Activated B cell treated with CpG ODN at 0.5 μM for 24 hours (primary cell): ENCODE results near the gene CELA3B. TPM values are rescaled to one million over a fixed set of nuclear protein-coding genes. Genes with fewer than 3 reads are reported as not detected.
"Not testable (repeated sequence)": the region's sequence is repeated elsewhere in the genome, so short reads cannot be mapped to it uniquely, and the experiment has no call there.

Experiments
- ATAC-seq: fragments of 200-7000 bp; cut with Tn5 transposase; one replicate; pipeline ENCODE4 v1.10.0; 2021; ENCODE audit warnings: low read depth, mild to moderate bottlenecking, moderate library complexity
- CTCF ChIA-PET: fragments of 350-600 bp; sonication (Branson Sonifier 250); formaldehyde crosslinking; loops from one replicate; lab custom pipeline; 2021; ENCODE audit warnings: antibody characterized with exemption; lab: Charles Lee
- POLR2A ChIA-PET: fragments of 350-600 bp; sonication (Branson Sonifier 250); formaldehyde crosslinking; loops from one replicate; lab custom pipeline; 2021; ENCODE audit warnings: antibody characterized with exemption; lab: Charles Lee
- DNase-seq: peaks from one replicate; pipeline ENCODE4 v3.0.0; 2022
- H3K27ac Mint-ChIP-seq: one replicate; pipeline ENCODE4 v1.8.0; 2020; ENCODE audit warnings: mixed read lengths
- H3K27me3 Mint-ChIP-seq: one replicate; pipeline ENCODE4 v1.8.0; 2021; ENCODE audit warnings: mixed read lengths
- H3K36me3 Mint-ChIP-seq: one replicate; pipeline ENCODE4 v1.8.0; 2021; ENCODE audit warnings: low read depth, mixed read lengths
- H3K4me1 Mint-ChIP-seq: one replicate; pipeline ENCODE4 v1.8.0; 2021; ENCODE audit warnings: mixed read lengths
- H3K4me3 Mint-ChIP-seq: one replicate; pipeline ENCODE4 v1.8.0; 2020; ENCODE audit warnings: mild to moderate bottlenecking, mixed read lengths
- H3K9me3 Mint-ChIP-seq: one replicate; pipeline ENCODE4 v1.8.0; 2020; ENCODE audit warnings: mixed read lengths
- CTCF ChIP-seq: fragments of 200-600 bp; IDR thresholded peaks from one replicate; pipeline ENCODE4 v1.8.0; 2022; ENCODE audit warnings: antibody characterized with exemption, mild to moderate bottlenecking
- intact Hi-C: fragments of 100-400 bp; cut with micrococcal nuclease; formaldehyde crosslinking; loops from one replicate; pipeline ENCODE4 v1.15.1; 2024
- total RNA-seq: library from RNA; stranded (reverse); gene quantifications from 2 replicates; pipeline ENCODE4 v1.2.3, GENCODE V29; 2022

The CELA3B gene
- total RNA-seq, 1 donor from 2014 or later = not detected

DNA sequence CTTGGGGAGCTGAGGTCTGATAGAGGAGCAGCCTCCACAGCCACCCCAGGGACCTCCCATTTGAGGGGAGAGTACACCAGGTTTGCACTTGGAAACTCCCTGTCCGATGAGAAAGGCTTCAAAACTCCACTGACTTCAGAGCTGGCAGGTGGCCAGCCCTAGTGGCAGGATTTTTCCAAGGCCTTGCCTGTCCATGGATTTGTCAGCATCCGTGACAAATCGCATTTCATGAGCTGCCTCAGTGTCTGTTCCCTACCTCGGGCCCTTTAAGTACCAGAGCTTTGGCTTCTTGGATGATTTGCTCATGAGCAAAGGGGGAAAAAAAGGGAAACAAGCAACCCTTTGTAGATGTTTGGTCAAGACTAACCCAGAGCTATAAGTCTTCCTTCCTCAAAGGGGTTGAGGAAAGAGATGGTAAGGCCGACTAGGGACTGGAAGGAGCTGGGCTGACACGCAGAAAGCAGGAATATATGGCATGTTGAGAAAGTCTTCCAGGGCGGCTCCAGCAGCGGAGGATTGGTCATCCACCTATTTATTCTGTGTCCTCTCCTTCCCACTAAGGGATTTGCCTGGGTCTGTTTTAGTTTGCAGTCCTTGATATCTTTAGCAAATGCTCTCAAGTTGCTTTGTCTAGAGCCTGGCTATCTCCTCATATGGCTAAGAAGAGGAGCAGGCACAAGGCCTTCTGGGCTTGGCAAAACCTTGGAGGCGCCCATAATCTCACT is 37.0 kb upstream of the CELA3B start:
- no peak for ATAC-seq
- CTCF ChIA-PET = no interaction called here
- intact Hi-C loops = loop anchor here (10.0 kb wide), 2 partner anchors 75 to 125 kb away; partner anchors contain the start of gene LDLRAD2
- H3K4me3 Mint-ChIP-seq = peak overlapping the region; percentile 32
- no peak for DNase-seq
- H3K4me1 Mint-ChIP-seq = peaks cover 7% of the 10 kb centered on the region
- peaks cover 1% of the 10 kb centered on the region for H3K36me3 Mint-ChIP-seq
- no peak overlapping the region for H3K27ac Mint-ChIP-seq
- H3K27me3 Mint-ChIP-seq = peaks cover 19% of the 10 kb centered on the region
- TF ChIP-seq CTCF = no peak
- POLR2A ChIA-PET = interaction anchor here (2.0 kb wide), 1 partner anchor 86 kb away, joined by 5 read pairs; no protein-coding TSS in a partner anchor
- H3K9me3 Mint-ChIP-seq = no peaks in the 10 kb centered on the region

- TF ChIP-seq CTCF = no peak
- no peak for ATAC-seq
- H3K27ac Mint-ChIP-seq = no peak overlapping the region
- intact Hi-C loops = loop anchor here (10.0 kb wide), 1 partner anchor 76 kb away; no protein-coding TSS in a partner anchor
- H3K4me1 Mint-ChIP-seq = peaks cover 7% of the 10 kb centered on the region
- H3K9me3 Mint-ChIP-seq = no peaks in the 10 kb centered on the region
- no peak overlapping the region for H3K4me3 Mint-ChIP-seq
- peaks cover 1% of the 10 kb centered on the region for H3K36me3 Mint-ChIP-seq
- H3K27me3 Mint-ChIP-seq = peaks cover 15% of the 10 kb centered on the region
- DNase-seq = no peak
- ChIA-PET POLR2A (no interaction called here), CTCF (no interaction called here)
These were observed 36.3 kb upstream of the CELA3B start for GRCh38 chr1:21940492-21940891.

GRCh38 chr1:21941370-21941769 is 35.5 kb upstream of the CELA3B start:
- CTCF ChIA-PET = no interaction called here
- Mint-ChIP-seq H3K4me1 (peaks cover 7% of the 10 kb centered on the region), H3K27me3 (peaks cover 9% of the 10 kb centered on the region), H3K4me3 (no peak overlapping the region), H3K36me3 (peaks cover 1% of the 10 kb centered on the region), H3K9me3 (no peaks in the 10 kb centered on the region), H3K27ac (no peak overlapping the region)
- no peak for ATAC-seq
- POLR2A ChIA-PET = no interaction called here
- intact Hi-C loops = loop anchor here (10.0 kb wide), 1 partner anchor 77 kb away; no protein-coding TSS in a partner anchor
- no peak for TF ChIP-seq CTCF
- no peak for DNase-seq

- DNase-seq = no peak
- no peaks in the 10 kb centered on the region for H3K9me3 Mint-ChIP-seq
- POLR2A ChIA-PET = no interaction called here
These were observed 34.4 kb upstream of the CELA3B start for GRCh38 chr1:21942464-21942863.

DNA sequence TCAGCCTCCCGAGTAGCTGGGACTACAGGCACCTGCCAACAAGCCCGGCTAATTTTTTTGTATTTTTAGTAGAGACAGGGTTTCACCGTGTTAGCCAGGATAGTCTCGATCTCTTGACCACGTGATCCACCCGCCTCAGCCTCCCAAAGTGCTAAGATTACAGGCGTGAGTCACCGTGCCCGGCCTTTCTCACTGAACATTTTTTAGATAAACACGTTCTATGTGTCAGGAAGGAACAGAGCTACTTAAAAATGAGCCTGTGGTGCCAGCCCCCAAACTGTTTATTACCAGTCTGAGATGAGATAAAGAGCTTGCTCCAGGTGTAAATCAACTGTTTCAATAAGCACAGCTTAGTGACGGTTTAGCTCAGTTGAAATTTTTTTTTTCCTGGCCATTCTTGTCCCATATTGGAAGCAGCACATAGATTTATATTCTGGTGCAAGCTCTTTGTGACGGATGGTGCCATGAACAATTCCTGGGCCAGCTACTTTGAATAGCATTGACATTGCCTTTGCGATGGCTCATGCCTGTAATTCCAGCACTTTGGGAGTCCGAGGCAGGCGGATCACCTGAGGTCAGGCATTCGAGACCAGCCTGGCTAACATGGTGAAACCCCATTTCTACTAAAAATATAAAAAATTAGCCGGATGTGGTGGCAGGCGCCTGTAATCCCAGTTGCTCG is 33.7 kb upstream of the CELA3B start:
- intact Hi-C loops = loop anchor here (10.0 kb wide), 1 partner anchor 78 kb away; no protein-coding TSS in a partner anchor
- POLR2A ChIA-PET, H3K27ac Mint-ChIP-seq, CTCF ChIA-PET, H3K4me1 Mint-ChIP-seq, ATAC-seq, DNase-seq, H3K36me3 Mint-ChIP-seq, H3K9me3 Mint-ChIP-seq, H3K4me3 Mint-ChIP-seq, H3K27me3 Mint-ChIP-seq: not testable (repeated sequence)

More at GRCh38 chr1:21942464-21942863, 34.4 kb upstream of the CELA3B start:
- intact Hi-C loops = loop anchor here (10.0 kb wide), 1 partner anchor 78 kb away; no protein-coding TSS in a partner anchor
- Mint-ChIP-seq H3K4me1 (peaks cover 5% of the 10 kb centered on the region), H3K27me3 (peaks cover 9% of the 10 kb centered on the region), H3K36me3 (peaks cover 1% of the 10 kb centered on the region), H3K4me3 (no peak overlapping the region), H3K27ac (no peak overlapping the region)
- no peak for TF ChIP-seq CTCF
- CTCF ChIA-PET = no interaction called here
- ATAC-seq = no peak
